H1 (cell line): Measurements from ENCODE around the gene RAPGEF6.

ENCODE experiments used
- CBX5 ChIP-seq: fragments of 300-800, 300-1000 bp; sonication (generic); IDR thresholded peaks from 2 replicates; pipeline ENCODE4 v1.7.1; 2016; ENCODE audit warnings: antibody characterized with exemption, low read length, low read depth
- EGR1 ChIP-seq: IDR thresholded peaks from 2 replicates; pipeline ENCODE4 v1.6.1; 2011; ENCODE audit warnings: low read depth, low read length, borderline replicate concordance
- GTF2F1 ChIP-seq: IDR thresholded peaks from 2 replicates; pipeline ENCODE4 v1.6.1; 2012; ENCODE audit warnings: low read depth, low read length, improper control_type of control experiment, borderline replicate concordance
- KDM5A ChIP-seq: fragments of 200-600 bp; IDR thresholded peaks from 2 replicates; pipeline ENCODE4 v1.7.1; 2012; ENCODE audit warnings: mild to moderate bottlenecking, low read length, inconsistent platforms, mixed read lengths
- POLR2A ChIP-seq, 2 experiments: IDR thresholded peaks; 1 replicate in 1 of 2; 2 replicates in 1 of 2; pipeline ENCODE4 v1.6.1; 2011; ENCODE audit warnings: low read depth in 2 of 2, low read length in 2 of 2, mild to moderate bottlenecking in 2 of 2; ENCODE audit errors: control extremely low read depth in 1 of 2
- POLR2AphosphoS5 ChIP-seq: IDR thresholded peaks from 2 replicates; pipeline ENCODE4 v1.6.1; 2011; ENCODE audit warnings: low read depth, low read length
- RXRA ChIP-seq: IDR thresholded peaks from 2 replicates; pipeline ENCODE4 v1.6.1; 2011; ENCODE audit warnings: low read depth, mild to moderate bottlenecking, low read length, moderate library complexity; ENCODE audit not compliant: insufficient read depth
- SP1 ChIP-seq: IDR thresholded peaks from 2 replicates; pipeline ENCODE4 v1.6.1; 2011; ENCODE audit warnings: low read depth, low read length
- YY1 ChIP-seq: IDR thresholded peaks from 2 replicates; pipeline ENCODE4 v1.6.1; 2011; ENCODE audit warnings: low read depth, mild to moderate bottlenecking, low read length
- TF ChIP-seq, protein P1 (sequence below), 3 experiments: IDR thresholded peaks; 1 replicate in 2 of 3; 2 replicates in 1 of 3; pipeline versions ENCODE4 v1.5.1 to v1.6.1; 2011; ENCODE audit warnings: low read length in 3 of 3, mild to moderate bottlenecking in 3 of 3, inconsistent platforms in 2 of 3, low read depth in 1 of 3, moderate library complexity in 1 of 3; ENCODE audit not compliant: insufficient read depth in 1 of 3; ENCODE audit errors: control extremely low read depth in 1 of 3

DNA sequence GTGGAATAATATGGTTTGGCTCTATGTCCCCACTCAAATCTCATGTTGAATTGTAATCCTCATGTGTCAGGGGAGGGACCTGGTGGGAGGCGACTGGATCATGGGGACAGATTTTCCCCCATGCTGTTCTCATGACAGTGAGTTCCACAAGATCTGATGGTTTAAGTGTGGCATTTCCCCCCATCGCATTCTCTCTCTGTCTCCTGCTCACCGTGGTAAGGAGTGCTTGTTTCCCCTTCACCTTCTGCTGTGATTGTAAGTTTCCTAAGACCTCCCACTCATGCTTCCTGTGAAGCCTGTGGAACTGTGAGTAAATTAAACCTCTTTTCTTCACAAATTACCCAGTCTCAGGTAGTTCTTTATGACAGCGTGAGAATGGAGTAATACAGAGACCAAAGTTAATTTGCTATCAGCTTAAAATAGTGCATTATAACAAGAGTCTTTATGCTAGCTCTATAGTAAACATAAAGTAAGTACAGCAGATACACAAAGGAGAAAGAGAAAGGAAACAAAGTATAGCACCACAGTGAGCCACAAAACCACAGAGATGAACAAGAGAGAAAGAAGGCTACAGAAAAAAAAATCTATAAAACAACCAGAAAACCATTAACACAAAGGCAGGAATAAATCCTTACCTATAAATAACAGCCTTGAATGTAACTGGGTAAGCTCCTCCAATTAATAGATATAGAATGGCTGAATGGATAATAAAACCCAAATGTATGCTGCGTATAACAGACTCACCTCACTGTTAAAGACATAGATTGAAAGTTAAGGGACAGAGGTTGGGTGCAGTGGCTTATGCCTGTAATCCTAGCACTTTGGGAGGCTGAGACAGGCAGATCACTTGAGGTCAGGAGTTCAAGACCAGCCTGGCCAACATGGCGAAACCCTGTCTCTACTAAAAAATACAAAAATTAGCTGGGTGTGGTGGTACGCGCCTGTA lies 39.7 kb downstream of the RAPGEF6 start:
- TF ChIP-seq RXRA (no peak), KDM5A (no peak), POLR2A (IDR thresholded peaks at IDR 0.05; ENCODE audit: control extremely low read depth in 1 of 2, low read depth in 2 of 2, low read length in 2 of 2) (no peak), YY1 (no peak), CBX5 (no peak), GTF2F1 (no peak), EGR1 (no peak), SP1 (no peak), POLR2AphosphoS5 (no peak)
- TF ChIP-seq, protein P1, sequence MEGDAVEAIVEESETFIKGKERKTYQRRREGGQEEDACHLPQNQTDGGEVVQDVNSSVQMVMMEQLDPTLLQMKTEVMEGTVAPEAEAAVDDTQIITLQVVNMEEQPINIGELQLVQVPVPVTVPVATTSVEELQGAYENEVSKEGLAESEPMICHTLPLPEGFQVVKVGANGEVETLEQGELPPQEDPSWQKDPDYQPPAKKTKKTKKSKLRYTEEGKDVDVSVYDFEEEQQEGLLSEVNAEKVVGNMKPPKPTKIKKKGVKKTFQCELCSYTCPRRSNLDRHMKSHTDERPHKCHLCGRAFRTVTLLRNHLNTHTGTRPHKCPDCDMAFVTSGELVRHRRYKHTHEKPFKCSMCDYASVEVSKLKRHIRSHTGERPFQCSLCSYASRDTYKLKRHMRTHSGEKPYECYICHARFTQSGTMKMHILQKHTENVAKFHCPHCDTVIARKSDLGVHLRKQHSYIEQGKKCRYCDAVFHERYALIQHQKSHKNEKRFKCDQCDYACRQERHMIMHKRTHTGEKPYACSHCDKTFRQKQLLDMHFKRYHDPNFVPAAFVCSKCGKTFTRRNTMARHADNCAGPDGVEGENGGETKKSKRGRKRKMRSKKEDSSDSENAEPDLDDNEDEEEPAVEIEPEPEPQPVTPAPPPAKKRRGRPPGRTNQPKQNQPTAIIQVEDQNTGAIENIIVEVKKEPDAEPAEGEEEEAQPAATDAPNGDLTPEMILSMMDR (IDR thresholded peaks at IDR 0.05; ENCODE audit: control extremely low read depth in 1 of 3, insufficient read depth in 1 of 3, low read depth in 1 of 3, low read length in 3 of 3), result no peak
